K562 (cell line): Measurements from ENCODE around the gene UTP14A. TPM values are rescaled to one million over a fixed set of nuclear protein-coding genes. Genes with fewer than 3 reads are reported as not detected.
A peak's percentile ranks its signal among the peaks of the same experiment; 100 is the strongest.

Experiments used
- ADNP ChIP-seq: fragments of 200-800 bp; sonication (Bioruptor generic); IDR thresholded peaks from 2 replicates; pipeline ENCODE4 v1.6.1; 2016; ENCODE audit warnings: missing genetic modification characterization, missing compliant biosample characterization
- E2F6 ChIP-seq, 2 experiments: IDR thresholded peaks; 2 replicates each; pipeline ENCODE4 v1.6.1; 2011; ENCODE audit warnings: borderline replicate concordance in 1 of 2, control low read depth in 1 of 2, low read depth in 1 of 2, low read length in 1 of 2, mild to moderate bottlenecking in 1 of 2, mixed read lengths in 1 of 2, moderate library complexity in 1 of 2; ENCODE audit not compliant: insufficient read depth in 1 of 2, insufficient read length in 1 of 2, poor library complexity in 1 of 2, severe bottlenecking in 1 of 2; ENCODE audit errors: extremely low read depth in 1 of 2
- E2F8 ChIP-seq: fragments of 450-650 bp; IDR thresholded peaks from 2 replicates; pipeline ENCODE4 v1.7.1; 2018; ENCODE audit warnings: mild to moderate bottlenecking, low read depth; ENCODE audit not compliant: partially characterized antibody
- FIP1L1 ChIP-seq: fragments of 200-400 bp; formaldehyde crosslinking; IDR thresholded peaks from 2 replicates; pipeline ENCODE4 v1.6.1; 2018; ENCODE audit warnings: mild to moderate bottlenecking, low read depth, low read length; ENCODE audit not compliant: poor library complexity, severe bottlenecking
- FOXK1 ChIP-seq: sonication (generic); formaldehyde crosslinking; IDR thresholded peaks from 2 replicates; pipeline ENCODE4 v1.8.0; 2022; ENCODE audit warnings: missing genetic modification reagents, mild to moderate bottlenecking, borderline replicate concordance
- GABPB1 ChIP-seq: sonication (generic); formaldehyde crosslinking; IDR thresholded peaks from 2 replicates; pipeline ENCODE4 v1.8.0; 2022; ENCODE audit warnings: mild to moderate bottlenecking, missing genetic modification reagents
- HCFC1 ChIP-seq: IDR thresholded peaks from 2 replicates; pipeline ENCODE4 v1.6.1; 2012; ENCODE audit warnings: low read depth, low read length, improper control_type of control experiment
- JUN ChIP-seq, 2 experiments: sonication (generic) in 1 of 2; formaldehyde crosslinking in 1 of 2; IDR thresholded peaks; 2 replicates each; pipeline versions ENCODE4 v1.6.1 to v1.8.0; 2012 to 2022; ENCODE audit warnings: borderline replicate concordance in 2 of 2, mild to moderate bottlenecking in 2 of 2, improper control_type of control experiment in 1 of 2, low read depth in 1 of 2, low read length in 1 of 2, missing genetic modification reagents in 1 of 2
- MEIS2 ChIP-seq: fragments of 450-650 bp; IDR thresholded peaks from 2 replicates; pipeline ENCODE4 v1.6.1; 2014; ENCODE audit warnings: mild to moderate bottlenecking; ENCODE audit not compliant: partially characterized antibody
- MYC ChIP-seq, 2 experiments: fragments of 250-450 bp in 1 of 2; sonication (Bioruptor Pico) in 1 of 2; IDR thresholded peaks; 2 replicates each; pipeline versions ENCODE4 v1.5.1 to v1.6.1; 2012 to 2021; ENCODE audit warnings: low read depth in 2 of 2, borderline replicate concordance in 1 of 2, improper control_type of control experiment in 1 of 2, low read length in 1 of 2, mild to moderate bottlenecking in 1 of 2, moderate library complexity in 1 of 2
- PHF8 ChIP-seq: fragments of 200-600 bp; sonication (generic); IDR thresholded peaks from 2 replicates; pipeline ENCODE4 v1.6.1; 2012; ENCODE audit warnings: mixed run types, mild to moderate bottlenecking, inconsistent platforms, low read length, moderate library complexity, borderline replicate concordance
- TAF1 ChIP-seq: IDR thresholded peaks from 2 replicates; pipeline ENCODE4 v1.6.1; 2011; ENCODE audit warnings: mild to moderate bottlenecking, low read length, moderate library complexity; ENCODE audit not compliant: insufficient read depth, control insufficient read depth, severe bottlenecking; ENCODE audit errors: extremely low read depth
- TBL1XR1 ChIP-seq, 2 experiments: IDR thresholded peaks; 2 replicates each; pipeline ENCODE4 v1.6.1; 2012; ENCODE audit warnings: improper control_type of control experiment in 2 of 2, low read length in 2 of 2, mild to moderate bottlenecking in 1 of 2
- TEAD4 ChIP-seq, 2 experiments: sonication (generic) in 1 of 2; formaldehyde crosslinking in 1 of 2; IDR thresholded peaks; 2 replicates each; pipeline versions ENCODE4 v1.6.1 to v1.8.0; 2012 to 2022; ENCODE audit warnings: borderline replicate concordance in 1 of 2, inconsistent platforms in 1 of 2, low read length in 1 of 2, mild to moderate bottlenecking in 1 of 2, missing genetic modification reagents in 1 of 2
- USF2 ChIP-seq: sonication (generic); formaldehyde crosslinking; IDR thresholded peaks from 2 replicates; pipeline ENCODE4 v1.5.0; 2020; ENCODE audit warnings: missing genetic modification reagents
- ZFP1 ChIP-seq: fragments of 450-650 bp; formaldehyde crosslinking; IDR thresholded peaks from 2 replicates; pipeline ENCODE4 v1.4.0; 2020; ENCODE audit warnings: mild to moderate bottlenecking, mixed read lengths
- polyA plus RNA-seq, 8 experiments: library from polyadenylated mRNA; depleted of rRNA in 4 of 8; stranded (reverse) in 5 of 8; unstranded in 3 of 8; fragments of >200 nt; fragmentation: Nextera tagmentation in 2 of 8; fragmentation: Illumina TruSeq in 1 of 8; extraction: Ambion mirVana in 2 of 8; extraction: Trizol in 1 of 8; gene quantifications; 2 replicates each; pipeline versions ENCODE4 v1.2.1 to v1.2.3, GENCODE V29; 2011 to 2014; ENCODE audit warnings: inconsistent platforms in 1 of 8, missing spikeins in 1 of 8
- total RNA-seq, 7 experiments: library from RNA; depleted of rRNA in 6 of 7; stranded (reverse); fragments of >200 nt in 6 of 7; fragmentation: Illumina TruSeq in 2 of 7; extraction: Trizol in 2 of 7; gene quantifications; 2 replicates each; pipeline versions ENCODE4 v1.2.1 to v1.2.3, GENCODE V29; 2011 to 2021; ENCODE audit warnings: low replicate concordance in 1 of 7
- TF ChIP-seq, protein P1 (sequence below), 2 experiments: fragments of 450-650 bp in 1 of 2; sonication (generic) in 1 of 2; formaldehyde crosslinking in 1 of 2; IDR thresholded peaks in 1 of 2; conservative IDR thresholded peaks in 1 of 2; 2 replicates each; pipeline versions ENCODE4 v1.6.1 to v1.8.1; 2016 to 2023; ENCODE audit warnings: mild to moderate bottlenecking in 2 of 2, moderate library complexity in 2 of 2, inconsistent platforms in 1 of 2, missing genetic modification reagents in 1 of 2

Gene UTP14A
- total and polyA plus RNA-seq, 9 of the 15 experiments (the other 6 are each of a cell fraction or from before 2014, with no cell fraction given) = 30.5 to 91.0 (median 64.1) TPM

GRCh38 chrX:129905787-129906580 lies at the start of gene UTP14A (continued):
- TF ChIP-seq, protein P1, sequence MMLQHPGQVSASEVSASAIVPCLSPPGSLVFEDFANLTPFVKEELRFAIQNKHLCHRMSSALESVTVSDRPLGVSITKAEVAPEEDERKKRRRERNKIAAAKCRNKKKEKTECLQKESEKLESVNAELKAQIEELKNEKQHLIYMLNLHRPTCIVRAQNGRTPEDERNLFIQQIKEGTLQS (IDR thresholded peaks at IDR 0.05) = no peak; the same call in 1 of the 2 replicates
- TF ChIP-seq, protein P1 (CRISPR knock-in tag; conservative IDR thresholded peaks at IDR 0.05) = no peak
- TF ChIP-seq TEAD4 (IDR thresholded peaks at IDR 0.05; ENCODE audit: low read length) = peak; percentile 28; the same call in 1 of the 2 replicates
- no peak for TF ChIP-seq TEAD4 (CRISPR knock-in tag; IDR thresholded peaks at IDR 0.05; ENCODE audit: borderline replicate concordance)
- TF ChIP-seq E2F6 (IDR thresholded peaks at IDR 0.05; ENCODE audit: borderline replicate concordance in 1 of 2, extremely low read depth in 1 of 2, insufficient read depth in 1 of 2, insufficient read length in 1 of 2, low read depth in 1 of 2, low read length in 1 of 2, poor library complexity in 1 of 2, severe bottlenecking in 1 of 2) = peak; percentile 93 to 96
- peak; percentile 64 for TF ChIP-seq HCFC1
- TF ChIP-seq MYC (IDR thresholded peaks at IDR 0.05; ENCODE audit: low read depth, low read length) = peak; percentile 88
- TF ChIP-seq MYC (CRISPR knock-in tag; IDR thresholded peaks at IDR 0.05; ENCODE audit: borderline replicate concordance, low read depth) = no peak; the same call in 1 of the 2 replicates
- TF ChIP-seq MEIS2 = peak; percentile 78
- TF ChIP-seq FOXK1 (CRISPR knock-in tag) = no peak
- peak; percentile 95 for TF ChIP-seq GABPB1 (CRISPR knock-in tag)
- TF ChIP-seq TAF1 = peak; percentile 79
- peak; percentile 90 for TF ChIP-seq E2F8
- TF ChIP-seq FIP1L1 = no peak
- TF ChIP-seq JUN (IDR thresholded peaks at IDR 0.05; ENCODE audit: borderline replicate concordance, low read depth, low read length) = peak; percentile 58; the same call in 1 of the 2 replicates
- TF ChIP-seq JUN (CRISPR knock-in tag; IDR thresholded peaks at IDR 0.05; ENCODE audit: borderline replicate concordance) = no peak
- TF ChIP-seq PHF8 = peak; percentile 66; the same call in 1 of the 2 replicates
- TF ChIP-seq TBL1XR1 (IDR thresholded peaks at IDR 0.05; ENCODE audit: low read length in 2 of 2) = peak in 1 of 2 experiments; percentile 66; a peak in 1 of 4 replicates
- TF ChIP-seq ADNP (tag) = no peak
- no peak for TF ChIP-seq ZFP1
- TF ChIP-seq USF2 = peak; percentile 66
